OCI-LY3 (cell line): Measurements from ENCODE around the gene TTLL8.
"Not testable (repeated sequence)": the region's sequence is repeated elsewhere in the genome, so short reads cannot be mapped to it uniquely, and the experiment has no call there.

Source experiments
- EZH2phosphoT487 ChIP-seq: fragments of 200-600 bp; shearing (Covaris generic); IDR thresholded peaks from 2 replicates; pipeline ENCODE4 v1.6.1; 2018; ENCODE audit warnings: antibody characterized with exemption, mixed run types, low read depth
- TF ChIP-seq, protein P1 (sequence below): fragments of 200-600, 300-600 bp; sonication (generic); IDR thresholded peaks from 2 replicates; pipeline ENCODE4 v1.5.1; 2014; ENCODE audit warnings: antibody characterized with exemption, low read length, low read depth

DNA sequence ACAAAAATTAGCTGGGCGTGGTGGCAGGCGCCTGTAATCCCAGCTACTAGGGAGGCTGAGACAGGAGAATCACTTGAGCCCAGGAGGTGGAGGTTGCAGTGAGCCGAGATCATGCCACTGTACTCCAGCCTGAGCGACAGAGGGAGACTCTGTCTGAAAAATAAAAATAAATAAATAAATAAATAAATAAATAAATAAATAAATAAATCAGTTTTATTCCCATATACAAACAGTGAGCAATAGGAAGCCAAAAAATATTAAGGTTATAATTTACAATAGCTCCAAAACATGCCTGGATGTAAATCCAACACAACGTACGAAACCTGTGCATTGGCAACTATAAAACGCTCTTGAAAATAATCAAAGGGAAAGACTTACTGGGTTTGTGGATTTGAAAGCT is 76.3 kb downstream of the TTLL8 start:
- TF ChIP-seq, protein P1, sequence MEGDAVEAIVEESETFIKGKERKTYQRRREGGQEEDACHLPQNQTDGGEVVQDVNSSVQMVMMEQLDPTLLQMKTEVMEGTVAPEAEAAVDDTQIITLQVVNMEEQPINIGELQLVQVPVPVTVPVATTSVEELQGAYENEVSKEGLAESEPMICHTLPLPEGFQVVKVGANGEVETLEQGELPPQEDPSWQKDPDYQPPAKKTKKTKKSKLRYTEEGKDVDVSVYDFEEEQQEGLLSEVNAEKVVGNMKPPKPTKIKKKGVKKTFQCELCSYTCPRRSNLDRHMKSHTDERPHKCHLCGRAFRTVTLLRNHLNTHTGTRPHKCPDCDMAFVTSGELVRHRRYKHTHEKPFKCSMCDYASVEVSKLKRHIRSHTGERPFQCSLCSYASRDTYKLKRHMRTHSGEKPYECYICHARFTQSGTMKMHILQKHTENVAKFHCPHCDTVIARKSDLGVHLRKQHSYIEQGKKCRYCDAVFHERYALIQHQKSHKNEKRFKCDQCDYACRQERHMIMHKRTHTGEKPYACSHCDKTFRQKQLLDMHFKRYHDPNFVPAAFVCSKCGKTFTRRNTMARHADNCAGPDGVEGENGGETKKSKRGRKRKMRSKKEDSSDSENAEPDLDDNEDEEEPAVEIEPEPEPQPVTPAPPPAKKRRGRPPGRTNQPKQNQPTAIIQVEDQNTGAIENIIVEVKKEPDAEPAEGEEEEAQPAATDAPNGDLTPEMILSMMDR = not testable (repeated sequence)
- not testable (repeated sequence) for TF ChIP-seq EZH2phosphoT487
